Measurements from ENCODE around the gene GTF2A1. TPM values are rescaled to one million over a fixed set of nuclear protein-coding genes. Genes with fewer than 3 reads are reported as not detected.

The GTF2A1 gene
- total RNA-seq, 1 donor from 2014 or later, result 26.1 TPM

Other genes with a start within 250 kb of the GTF2A1 start
- 34.3 TPM for gene STON2, start 179.4 kb upstream of the GTF2A1 start, total RNA-seq

Data from lower lobe of right lung (tissue), 1 donor.